PC-9 (cell line): ENCODE measurements around the gene SPG11. TPM values are rescaled to one million over a fixed set of nuclear protein-coding genes. Genes with fewer than 3 reads are reported as not detected.

Experiments used
- BruUV-seq: library from RNA; stranded (reverse); fragments of 400-500 nt; replicated peaks from 2 replicates; lab custom pipeline; 2021; lab: Mats Ljungman, UMichigan
- CTCF ChIA-PET: fragments of 300-600 bp; sonication (Branson Sonifier 250); formaldehyde crosslinking; loops from one replicate; lab custom pipeline; 2022; ENCODE audit warnings: antibody characterized with exemption; lab: Charles Lee
- POLR2A ChIA-PET: fragments of 300-600 bp; sonication (Branson Sonifier 250); formaldehyde crosslinking; loops from one replicate; lab custom pipeline; 2022; ENCODE audit warnings: antibody characterized with exemption; ENCODE audit not compliant: unreplicated experiment; lab: Charles Lee
- DNase-seq, 2 experiments: peaks; one replicate each; pipeline versions ENCODE4 v3.0.0 to v3.0.0-alpha.2; 2015 to 2022; ENCODE audit warnings: mixed read lengths in 1 of 2
- H2AFZ ChIP-seq: fragments of 200-600 bp; sonication (generic); 2 replicates; pipeline ENCODE4 v1.8.1; 2017; ENCODE audit warnings: antibody characterized with exemption
- H3F3A ChIP-seq: fragments of 200-600 bp; sonication (generic); 2 replicates; pipeline ENCODE4 v1.8.1; 2017; ENCODE audit warnings: antibody characterized with exemption, mild to moderate bottlenecking, low read depth; ENCODE audit not compliant: insufficient read depth
- H3K27ac ChIP-seq: fragments of 200-600 bp; sonication (generic); 2 replicates; pipeline ENCODE4 v1.6.1; 2016; ENCODE audit warnings: mixed run types
- H3K27me3 ChIP-seq: fragments of 200-600 bp; sonication (generic); 2 replicates; pipeline ENCODE4 v1.6.1; 2016; ENCODE audit warnings: low read depth, mixed run types; ENCODE audit not compliant: insufficient read depth
- H3K36me3 ChIP-seq: fragments of 200-600 bp; sonication (generic); 2 replicates; pipeline ENCODE4 v1.6.1; 2016; ENCODE audit warnings: low read depth, mixed run types
- H3K4me1 ChIP-seq: fragments of 200-600 bp; sonication (generic); replicated peaks from 2 replicates; pipeline ENCODE4 v1.6.1; 2016; ENCODE audit warnings: mixed run types; ENCODE audit not compliant: insufficient read depth
- H3K4me2 ChIP-seq: fragments of 200-600 bp; sonication (generic); 2 replicates; pipeline ENCODE4 v1.6.1; 2017; ENCODE audit warnings: mixed run types
- H3K4me3 ChIP-seq: fragments of 200-600 bp; sonication (generic); 2 replicates; pipeline ENCODE4 v1.6.1; 2016; ENCODE audit warnings: mixed run types
- H3K79me2 ChIP-seq: fragments of 200-600 bp; sonication (generic); 2 replicates; pipeline ENCODE4 v1.6.1; 2017; ENCODE audit warnings: low read depth, mixed run types
- H3K9me2 ChIP-seq: fragments of 200-600 bp; sonication (generic); 2 replicates; pipeline ENCODE4 v1.8.1; 2017; ENCODE audit warnings: mild to moderate bottlenecking; ENCODE audit not compliant: insufficient read depth
- H3K9me3 ChIP-seq: fragments of 200-600 bp; sonication (generic); 2 replicates; pipeline ENCODE4 v1.8.1; 2016; ENCODE audit warnings: low read depth; ENCODE audit not compliant: insufficient read depth
- H4K20me1 ChIP-seq: fragments of 200-600 bp; sonication (generic); 2 replicates; pipeline ENCODE4 v1.8.1; 2017; ENCODE audit not compliant: insufficient read depth
- CTCF ChIP-seq: fragments of 200-600 bp; sonication (generic); conservative IDR thresholded peaks from 2 replicates; pipeline ENCODE4 v1.6.1; 2017; ENCODE audit warnings: mixed run types, antibody characterized with exemption, mild to moderate bottlenecking, moderate library complexity
- EZH2 ChIP-seq: fragments of 200-600 bp; sonication (generic); IDR thresholded peaks from 2 replicates; pipeline ENCODE4 v1.8.0; 2017; ENCODE audit warnings: antibody characterized with exemption, low read depth
- intact Hi-C: fragments of 100-400 bp; cut with micrococcal nuclease; formaldehyde crosslinking; loops from one replicate; pipeline ENCODE4 v1.10.0; 2022; ENCODE audit not compliant: unreplicated experiment
- total RNA-seq: library from RNA; stranded (reverse); gene quantifications from 2 replicates; pipeline ENCODE4 v1.2.3, GENCODE V29; 2021

SPG11 gene
- total RNA-seq, 1 experiment from 2014 or later: 64.2 TPM

- POLR2A ChIA-PET: no interaction called here
- CTCF ChIA-PET: no interaction called here
- BruUV-seq: no TSS peak
- H3K9me2 ChIP-seq: no peaks in the 10 kb centered on the region
- H3K4me1 ChIP-seq: no peaks in the 10 kb centered on the region
- H3K27me3 ChIP-seq: no peaks in the 10 kb centered on the region
- no peak overlapping the region for H3K27ac ChIP-seq
- no peak overlapping the region for H3K4me2 ChIP-seq
- H4K20me1 ChIP-seq: no peaks in the 10 kb centered on the region
- intact Hi-C loops: no loop called here
- TF ChIP-seq CTCF (no peak), EZH2 (no peak)
- DNase-seq: no peak
- no peaks in the 10 kb centered on the region for H3K9me3 ChIP-seq
- no peaks in the 10 kb centered on the region for H3K79me2 ChIP-seq
- H3K4me3 ChIP-seq: no peak overlapping the region
- no peak overlapping the region for H2AFZ ChIP-seq
- no peaks in the 10 kb centered on the region for H3K36me3 ChIP-seq
- H3F3A ChIP-seq: peaks cover 15% of the 10 kb centered on the region; the same call in 1 of the 2 replicates
These were observed 143.9 kb downstream of the SPG11 start for GRCh38 chr15:44519537-44519936.

DNA sequence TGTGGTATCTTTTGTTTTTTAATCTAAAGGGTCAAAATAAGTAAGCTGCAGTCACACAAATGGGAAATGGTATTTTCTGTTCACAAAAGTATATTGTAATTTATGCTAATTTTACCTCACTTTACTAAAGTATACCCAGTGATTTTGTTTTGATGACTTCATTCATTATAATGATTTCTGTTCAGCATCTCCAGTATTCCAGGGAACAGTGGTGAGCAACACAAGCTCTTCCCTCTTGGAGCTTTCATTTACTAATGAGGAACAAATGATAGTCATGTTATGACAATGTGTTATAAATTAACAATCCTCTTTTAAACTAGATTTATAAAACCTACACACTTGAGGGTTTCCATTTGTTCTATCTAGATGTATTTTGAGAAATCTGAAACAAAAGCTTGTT, 147.0 kb downstream of the SPG11 start:
- Histone ChIP-seq H3K27me3 (no peaks in the 10 kb centered on the region), H3K27ac (no peak overlapping the region), H3K9me3 (no peaks in the 10 kb centered on the region), H3K9me2 (no peaks in the 10 kb centered on the region), H3K36me3 (no peaks in the 10 kb centered on the region), H3F3A (0 out of 2 replicates have a peak, but pooled peaks cover 10% of the 10 kb centered on the region), H4K20me1 (no peaks in the 10 kb centered on the region), H3K79me2 (no peaks in the 10 kb centered on the region), H3K4me1 (no peaks in the 10 kb centered on the region), H3K4me3 (no peak overlapping the region), H3K4me2 (no peak overlapping the region), H2AFZ (no peak overlapping the region)
- no peak for DNase-seq
- no TSS peak for BruUV-seq
- TF ChIP-seq CTCF: no peak
- TF ChIP-seq EZH2: no peak
- POLR2A ChIA-PET: no interaction called here
- CTCF ChIA-PET: no interaction called here
- intact Hi-C loops: no loop called here

Other genes with a start within 250 kb of the SPG11 start
- 31.5 and 55.0 TPM in 2 replicates for gene CTDSPL2, start 236.0 kb downstream of the SPG11 start, total RNA-seq
- gene EIF3J, start 126.5 kb downstream of the SPG11 start, total RNA-seq: 75.8 and 117 TPM in 2 replicates
- 0.61 and 2.0 TPM in 2 replicates for gene PATL2, start 47.7 kb upstream of the SPG11 start, total RNA-seq
- gene B2M, start 47.9 kb upstream of the SPG11 start, total RNA-seq: 606 and 685 TPM in 2 replicates
- gene TRIM69, start 72.9 kb upstream of the SPG11 start, total RNA-seq: 17.4 and 21.3 TPM in 2 replicates